GM23338 (cell line): Measurements from ENCODE around the gene ERC1. TPM values are rescaled to one million over a fixed set of nuclear protein-coding genes. Genes with fewer than 3 reads are reported as not detected.
A peak's percentile ranks its signal among the peaks of the same experiment; 100 is the strongest.

Experiments
- ATAC-seq: fragments of 200-7000 bp; cut with Tn5 transposase; 3 replicates; pipeline ENCODE4 v1.9.1; 2020
- DNase-seq: peaks from one replicate; pipeline ENCODE4 v3.0.0-alpha.2; 2015; ENCODE audit warnings: low spot score
- H2AFZ ChIP-seq: fragments of 200-600 bp; sonication (generic); 2 replicates; pipeline ENCODE4 v1.8.0; 2016; ENCODE audit warnings: antibody characterized with exemption, mild to moderate bottlenecking, moderate library complexity
- H3F3A ChIP-seq: fragments of 200-600 bp; sonication (generic); replicated peaks from 2 replicates; pipeline ENCODE4 v1.8.0; 2017; ENCODE audit warnings: antibody characterized with exemption, mixed run types, low read depth
- H3K27ac ChIP-seq: fragments of 200-600 bp; sonication (generic); 2 replicates; pipeline ENCODE4 v1.6.1; 2016; ENCODE audit warnings: low read depth
- H3K27me3 ChIP-seq: fragments of 200-600 bp; sonication (generic); 2 replicates; pipeline ENCODE4 v1.8.0; 2016; ENCODE audit warnings: mild to moderate bottlenecking, mixed run types, moderate library complexity; ENCODE audit not compliant: insufficient read depth
- H3K36me3 ChIP-seq: fragments of 200-600 bp; sonication (generic); 2 replicates; pipeline ENCODE4 v1.8.0; 2016; ENCODE audit warnings: mild to moderate bottlenecking; ENCODE audit not compliant: insufficient read depth
- H3K4me1 ChIP-seq: fragments of 200-600 bp; sonication (generic); 2 replicates; pipeline ENCODE4 v1.8.0; 2016; ENCODE audit warnings: mild to moderate bottlenecking, moderate library complexity; ENCODE audit not compliant: insufficient read depth
- H3K4me2 ChIP-seq: fragments of 200-600 bp; sonication (generic); 2 replicates; pipeline ENCODE4 v1.7.1; 2017; ENCODE audit warnings: mixed run types
- H3K4me3 ChIP-seq: fragments of 200-600 bp; sonication (generic); 2 replicates; pipeline ENCODE4 v1.6.1; 2016; ENCODE audit warnings: mixed run types
- H3K79me2 ChIP-seq: fragments of 200-600 bp; sonication (generic); replicated peaks from 2 replicates; pipeline ENCODE4 v1.8.0; 2017; ENCODE audit warnings: mild to moderate bottlenecking; ENCODE audit not compliant: insufficient read depth
- H3K9me2 ChIP-seq: fragments of 200-600 bp; sonication (generic); 2 replicates; pipeline ENCODE4 v1.8.0; 2017; ENCODE audit not compliant: insufficient read depth
- H4K20me1 ChIP-seq: fragments of 200-600 bp; sonication (generic); replicated peaks from 2 replicates; pipeline ENCODE4 v1.8.0; 2017; ENCODE audit warnings: mild to moderate bottlenecking; ENCODE audit not compliant: insufficient read depth
- H3K27ac Mint-ChIP-seq: 2 replicates; pipeline ENCODE4 v1.8.0; 2020; ENCODE audit warnings: inconsistent platforms, mild to moderate bottlenecking, moderate library complexity, mixed read lengths
- H3K27me3 Mint-ChIP-seq: 3 replicates; pipeline ENCODE4 v1.8.0; 2022; ENCODE audit warnings: low read depth, mild to moderate bottlenecking, moderate library complexity, mixed read lengths, inconsistent platforms; ENCODE audit not compliant: insufficient read depth, poor library complexity
- H3K36me3 Mint-ChIP-seq: 3 replicates; pipeline ENCODE4 v1.8.0; 2021; ENCODE audit warnings: low read depth, mild to moderate bottlenecking, inconsistent platforms, moderate library complexity, mixed read lengths
- H3K4me1 Mint-ChIP-seq: 3 replicates; pipeline ENCODE4 v1.8.0; 2020; ENCODE audit warnings: mild to moderate bottlenecking, inconsistent platforms, mixed read lengths
- H3K4me3 Mint-ChIP-seq: 3 replicates; pipeline ENCODE4 v1.8.0; 2021; ENCODE audit warnings: moderate library complexity, mild to moderate bottlenecking, inconsistent platforms, mixed read lengths
- H3K9me3 Mint-ChIP-seq: 3 replicates; pipeline ENCODE4 v1.8.0; 2020; ENCODE audit warnings: moderate library complexity, mild to moderate bottlenecking, inconsistent platforms, mixed read lengths
- CREB1 ChIP-seq: fragments of 250-450 bp; sonication (Bioruptor Pico); IDR thresholded peaks from 2 replicates; pipeline ENCODE4 v1.5.0; 2020; ENCODE audit warnings: low read depth, mild to moderate bottlenecking, moderate library complexity
- CTCF ChIP-seq, 2 experiments: fragments of 200-600 bp in 1 of 2; sonication (generic) in 1 of 2; conservative IDR thresholded peaks; 2 replicates each; pipeline versions ENCODE4 v1.5.1 to v1.6.1; 2016 to 2017; ENCODE audit warnings: antibody characterized with exemption in 2 of 2, low read depth in 2 of 2, mild to moderate bottlenecking in 2 of 2, moderate library complexity in 1 of 2
- EZH2 ChIP-seq: fragments of 200-600 bp; sonication (generic); IDR thresholded peaks from one replicate; pipeline ENCODE4 v1.8.0; 2017; ENCODE audit warnings: antibody characterized with exemption, mild to moderate bottlenecking, low read depth; ENCODE audit not compliant: unreplicated experiment
- EZH2phosphoT487 ChIP-seq: fragments of 200-600 bp; sonication (generic); IDR thresholded peaks from one replicate; pipeline ENCODE4 v1.8.1; 2018; ENCODE audit warnings: antibody characterized with exemption; ENCODE audit not compliant: unreplicated experiment
- JUNB ChIP-seq: IDR thresholded peaks from one replicate; pipeline ENCODE4 v1.6.1; 2016; ENCODE audit warnings: antibody characterized with exemption; ENCODE audit not compliant: unreplicated experiment
- NANOG ChIP-seq: IDR thresholded peaks from 2 replicates; pipeline ENCODE4 v1.6.1; 2016; ENCODE audit warnings: antibody characterized with exemption, borderline replicate concordance
- POLR2AphosphoS5 ChIP-seq: IDR thresholded peaks from 2 replicates; pipeline ENCODE4 v1.6.1; 2016; ENCODE audit warnings: antibody characterized with exemption, low read depth
- REST ChIP-seq: IDR thresholded peaks from one replicate; pipeline ENCODE4 v1.6.1; 2018; ENCODE audit warnings: antibody characterized with exemption; ENCODE audit not compliant: unreplicated experiment
- STAT1 ChIP-seq: IDR thresholded peaks from one replicate; pipeline ENCODE4 v1.6.1; 2016; ENCODE audit warnings: antibody characterized with exemption; ENCODE audit not compliant: unreplicated experiment
- ZNF114 ChIP-seq: fragments of 250-450 bp; sonication (Bioruptor Pico); IDR thresholded peaks from 2 replicates; pipeline ENCODE4 v1.5.0; 2020; ENCODE audit warnings: mild to moderate bottlenecking, moderate library complexity
- ZNF331 ChIP-seq: fragments of 250-450 bp; sonication (Bioruptor Pico); IDR thresholded peaks from 2 replicates; pipeline ENCODE4 v1.5.0; 2020; ENCODE audit warnings: low read depth, mild to moderate bottlenecking, moderate library complexity
- polyA plus RNA-seq: library from polyadenylated mRNA; unstranded; fragments of >200 nt; fragmentation: Nextera tagmentation; extraction: Ambion mirVana; gene quantifications from 2 replicates; pipeline ENCODE4 v1.2.1, GENCODE V29; 2016
- total RNA-seq: library from RNA; depleted of rRNA; stranded (reverse); fragments of >200 nt; shearing (Covaris generic); gene quantifications from 2 replicates; pipeline ENCODE4 v1.2.3, GENCODE V29; 2014
- TF ChIP-seq, protein P1 (sequence below): fragments of 250-450 bp; sonication (Bioruptor Pico); IDR thresholded peaks from 2 replicates; pipeline ENCODE4 v1.5.0; 2020; ENCODE audit warnings: mild to moderate bottlenecking, moderate library complexity
- TF ChIP-seq, protein P2 (sequence below): IDR thresholded peaks from 2 replicates; pipeline ENCODE4 v1.6.1; 2016; ENCODE audit warnings: antibody characterized with exemption

Gene ERC1
- total and polyA plus RNA-seq, 2 experiments from 2014 or later, result 28.1 to 35.3 TPM

GRCh38 chr12:1501695-1502378 lies 510.8 kb downstream of the ERC1 start:
- TF ChIP-seq EZH2phosphoT487, result no peak
- no peak for TF ChIP-seq EZH2
- TF ChIP-seq ZNF114 (CRISPR knock-in tag), result no peak
- TF ChIP-seq, protein P1, sequence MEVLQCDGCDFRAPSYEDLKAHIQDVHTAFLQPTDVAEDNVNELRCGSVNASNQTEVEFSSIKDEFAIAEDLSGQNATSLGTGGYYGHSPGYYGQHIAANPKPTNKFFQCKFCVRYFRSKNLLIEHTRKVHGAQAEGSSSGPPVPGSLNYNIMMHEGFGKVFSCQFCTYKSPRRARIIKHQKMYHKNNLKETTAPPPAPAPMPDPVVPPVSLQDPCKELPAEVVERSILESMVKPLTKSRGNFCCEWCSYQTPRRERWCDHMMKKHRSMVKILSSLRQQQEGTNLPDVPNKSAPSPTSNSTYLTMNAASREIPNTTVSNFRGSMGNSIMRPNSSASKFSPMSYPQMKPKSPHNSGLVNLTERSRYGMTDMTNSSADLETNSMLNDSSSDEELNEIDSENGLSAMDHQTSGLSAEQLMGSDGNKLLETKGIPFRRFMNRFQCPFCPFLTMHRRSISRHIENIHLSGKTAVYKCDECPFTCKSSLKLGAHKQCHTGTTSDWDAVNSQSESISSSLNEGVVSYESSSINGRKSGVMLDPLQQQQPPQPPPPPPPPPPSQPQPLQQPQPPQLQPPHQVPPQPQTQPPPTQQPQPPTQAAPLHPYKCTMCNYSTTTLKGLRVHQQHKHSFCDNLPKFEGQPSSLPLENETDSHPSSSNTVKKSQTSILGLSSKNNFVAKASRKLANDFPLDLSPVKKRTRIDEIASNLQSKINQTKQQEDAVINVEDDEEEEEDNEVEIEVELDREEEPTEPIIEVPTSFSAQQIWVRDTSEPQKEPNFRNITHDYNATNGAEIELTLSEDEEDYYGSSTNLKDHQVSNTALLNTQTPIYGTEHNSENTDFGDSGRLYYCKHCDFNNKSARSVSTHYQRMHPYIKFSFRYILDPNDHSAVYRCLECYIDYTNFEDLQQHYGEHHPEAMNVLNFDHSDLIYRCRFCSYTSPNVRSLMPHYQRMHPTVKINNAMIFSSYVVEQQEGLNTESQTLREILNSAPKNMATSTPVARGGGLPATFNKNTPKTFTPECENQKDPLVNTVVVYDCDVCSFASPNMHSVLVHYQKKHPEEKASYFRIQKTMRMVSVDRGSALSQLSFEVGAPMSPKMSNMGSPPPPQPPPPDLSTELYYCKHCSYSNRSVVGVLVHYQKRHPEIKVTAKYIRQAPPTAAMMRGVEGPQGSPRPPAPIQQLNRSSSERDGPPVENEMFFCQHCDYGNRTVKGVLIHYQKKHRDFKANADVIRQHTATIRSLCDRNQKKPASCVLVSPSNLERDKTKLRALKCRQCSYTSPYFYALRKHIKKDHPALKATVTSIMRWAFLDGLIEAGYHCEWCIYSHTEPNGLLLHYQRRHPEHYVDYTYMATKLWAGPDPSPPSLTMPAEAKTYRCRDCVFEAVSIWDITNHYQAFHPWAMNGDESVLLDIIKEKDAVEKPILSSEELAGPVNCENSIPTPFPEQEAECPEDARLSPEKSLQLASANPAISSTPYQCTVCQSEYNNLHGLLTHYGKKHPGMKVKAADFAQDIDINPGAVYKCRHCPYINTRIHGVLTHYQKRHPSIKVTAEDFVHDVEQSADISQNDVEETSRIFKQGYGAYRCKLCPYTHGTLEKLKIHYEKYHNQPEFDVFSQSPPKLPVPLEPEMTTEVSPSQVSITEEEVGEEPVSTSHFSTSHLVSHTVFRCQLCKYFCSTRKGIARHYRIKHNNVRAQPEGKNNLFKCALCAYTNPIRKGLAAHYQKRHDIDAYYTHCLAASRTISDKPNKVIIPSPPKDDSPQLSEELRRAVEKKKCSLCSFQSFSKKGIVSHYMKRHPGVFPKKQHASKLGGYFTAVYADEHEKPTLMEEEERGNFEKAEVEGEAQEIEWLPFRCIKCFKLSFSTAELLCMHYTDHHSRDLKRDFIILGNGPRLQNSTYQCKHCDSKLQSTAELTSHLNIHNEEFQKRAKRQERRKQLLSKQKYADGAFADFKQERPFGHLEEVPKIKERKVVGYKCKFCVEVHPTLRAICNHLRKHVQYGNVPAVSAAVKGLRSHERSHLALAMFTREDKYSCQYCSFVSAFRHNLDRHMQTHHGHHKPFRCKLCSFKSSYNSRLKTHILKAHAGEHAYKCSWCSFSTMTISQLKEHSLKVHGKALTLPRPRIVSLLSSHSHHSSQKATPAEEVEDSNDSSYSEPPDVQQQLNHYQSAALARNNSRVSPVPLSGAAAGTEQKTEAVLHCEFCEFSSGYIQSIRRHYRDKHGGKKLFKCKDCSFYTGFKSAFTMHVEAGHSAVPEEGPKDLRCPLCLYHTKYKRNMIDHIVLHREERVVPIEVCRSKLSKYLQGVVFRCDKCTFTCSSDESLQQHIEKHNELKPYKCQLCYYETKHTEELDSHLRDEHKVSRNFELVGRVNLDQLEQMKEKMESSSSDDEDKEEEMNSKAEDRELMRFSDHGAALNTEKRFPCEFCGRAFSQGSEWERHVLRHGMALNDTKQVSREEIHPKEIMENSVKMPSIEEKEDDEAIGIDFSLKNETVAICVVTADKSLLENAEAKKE (CRISPR knock-in tag), result no peak
- no peak for TF ChIP-seq REST
- TF ChIP-seq POLR2AphosphoS5, result no peak
- no peak for TF ChIP-seq NANOG
- no peak for TF ChIP-seq ZNF331 (CRISPR knock-in tag)
- TF ChIP-seq, protein P2, sequence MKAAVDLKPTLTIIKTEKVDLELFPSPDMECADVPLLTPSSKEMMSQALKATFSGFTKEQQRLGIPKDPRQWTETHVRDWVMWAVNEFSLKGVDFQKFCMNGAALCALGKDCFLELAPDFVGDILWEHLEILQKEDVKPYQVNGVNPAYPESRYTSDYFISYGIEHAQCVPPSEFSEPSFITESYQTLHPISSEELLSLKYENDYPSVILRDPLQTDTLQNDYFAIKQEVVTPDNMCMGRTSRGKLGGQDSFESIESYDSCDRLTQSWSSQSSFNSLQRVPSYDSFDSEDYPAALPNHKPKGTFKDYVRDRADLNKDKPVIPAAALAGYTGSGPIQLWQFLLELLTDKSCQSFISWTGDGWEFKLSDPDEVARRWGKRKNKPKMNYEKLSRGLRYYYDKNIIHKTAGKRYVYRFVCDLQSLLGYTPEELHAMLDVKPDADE, result no peak
- TF ChIP-seq STAT1, result no peak
- TF ChIP-seq CTCF (conservative IDR thresholded peaks at IDR 0.05; ENCODE audit: low read depth in 2 of 2), result no peak
- TF ChIP-seq JUNB, result no peak
- no peak for TF ChIP-seq CREB1
- no peaks in the 10 kb centered on the region for H3F3A ChIP-seq
- no peak overlapping the region for H3K4me2 ChIP-seq
- H3K4me3 Mint-ChIP-seq, result no peak overlapping the region
- H3K4me3 ChIP-seq, result no peak overlapping the region
- peaks cover 3% of the 10 kb centered on the region for H3K27me3 Mint-ChIP-seq
- no peak overlapping the region for H3K27ac ChIP-seq
- no peaks in the 10 kb centered on the region for H3K27me3 ChIP-seq
- no peaks in the 10 kb centered on the region for H3K9me2 ChIP-seq
- no peak for DNase-seq
- no peaks in the 10 kb centered on the region for H3K4me1 ChIP-seq
- H3K4me1 Mint-ChIP-seq, result no peaks in the 10 kb centered on the region; the same call in 2 of the 3 replicates
- no peaks in the 10 kb centered on the region for H3K79me2 ChIP-seq
- no peak overlapping the region for H3K27ac Mint-ChIP-seq
- no peaks in the 10 kb centered on the region for H4K20me1 ChIP-seq
- H3K36me3 ChIP-seq, result no peaks in the 10 kb centered on the region
- peaks cover 11% of the 10 kb centered on the region; the same call in 2 of the 3 replicates for H3K9me3 Mint-ChIP-seq
- peak; percentile 15 for ATAC-seq
- H3K36me3 Mint-ChIP-seq, result peaks cover 4% of the 10 kb centered on the region; the same call in 2 of the 3 replicates
- no peak overlapping the region for H2AFZ ChIP-seq
